Right lobe of liver (tissue), 4 donors: ENCODE measurements around the gene CDKAL1.

Experiments used
- POLR2A ChIP-seq: fragments of 450-650 bp; IDR thresholded peaks from one replicate; pipeline ENCODE4 v1.6.1; 2017; ENCODE audit warnings: antibody characterized with exemption, mild to moderate bottlenecking
- TF ChIP-seq, protein P1 (sequence below), 4 donors: fragments of 200-600 bp in 3 of 4; fragments of 450-650 bp in 1 of 4; IDR thresholded peaks; one replicate each; pipeline versions ENCODE4 v1.5.1 to v1.8.0; 2016 to 2022; ENCODE audit warnings: antibody characterized with exemption in 4 of 4, mild to moderate bottlenecking in 2 of 4
- donor health status: DM: no; HTN: no; CAD: no.
- donor health status: DM: no; HTN: no; CAD: no.
- donor health status: DM: no; HTN: yes; CAD: no.

- TF ChIP-seq POLR2A: no peak
- TF ChIP-seq, protein P1, sequence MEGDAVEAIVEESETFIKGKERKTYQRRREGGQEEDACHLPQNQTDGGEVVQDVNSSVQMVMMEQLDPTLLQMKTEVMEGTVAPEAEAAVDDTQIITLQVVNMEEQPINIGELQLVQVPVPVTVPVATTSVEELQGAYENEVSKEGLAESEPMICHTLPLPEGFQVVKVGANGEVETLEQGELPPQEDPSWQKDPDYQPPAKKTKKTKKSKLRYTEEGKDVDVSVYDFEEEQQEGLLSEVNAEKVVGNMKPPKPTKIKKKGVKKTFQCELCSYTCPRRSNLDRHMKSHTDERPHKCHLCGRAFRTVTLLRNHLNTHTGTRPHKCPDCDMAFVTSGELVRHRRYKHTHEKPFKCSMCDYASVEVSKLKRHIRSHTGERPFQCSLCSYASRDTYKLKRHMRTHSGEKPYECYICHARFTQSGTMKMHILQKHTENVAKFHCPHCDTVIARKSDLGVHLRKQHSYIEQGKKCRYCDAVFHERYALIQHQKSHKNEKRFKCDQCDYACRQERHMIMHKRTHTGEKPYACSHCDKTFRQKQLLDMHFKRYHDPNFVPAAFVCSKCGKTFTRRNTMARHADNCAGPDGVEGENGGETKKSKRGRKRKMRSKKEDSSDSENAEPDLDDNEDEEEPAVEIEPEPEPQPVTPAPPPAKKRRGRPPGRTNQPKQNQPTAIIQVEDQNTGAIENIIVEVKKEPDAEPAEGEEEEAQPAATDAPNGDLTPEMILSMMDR (IDR thresholded peaks at IDR 0.05): no peak
Measured at GRCh38 chr6:21064756-21065340, 530.6 kb downstream of the CDKAL1 start.
